Measurements from ENCODE around the gene PLCB1. TPM values are rescaled to one million over a fixed set of nuclear protein-coding genes. Genes with fewer than 3 reads are reported as not detected.

PLCB1 gene
- total RNA-seq, 2 experiments from 2014 or later = 3.1 to 3.6 TPM

DNA sequence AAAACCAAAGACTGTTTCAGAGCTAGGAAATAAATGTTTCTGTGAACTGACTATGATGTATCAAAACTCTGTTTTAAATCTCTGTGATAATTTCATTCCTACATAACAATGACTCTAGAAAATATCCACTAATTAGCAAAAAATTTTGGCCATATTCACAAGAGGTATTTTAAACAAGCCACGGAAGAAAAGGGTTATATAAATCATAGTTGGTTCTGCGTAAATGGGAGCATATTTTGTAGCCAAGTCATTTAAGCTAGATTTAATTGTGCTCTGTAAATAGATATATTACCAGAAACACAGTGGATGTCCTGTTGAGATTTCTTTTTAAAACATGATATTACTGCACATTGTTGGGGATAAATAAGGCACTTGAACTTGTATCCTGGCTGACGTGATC lies 520.3 kb downstream of the PLCB1 start:
- CTCF ChIA-PET = no interaction called here
- Mint-ChIP-seq H3K4me1 (ENCODE audit: low read depth) (peaks cover 4% of the 10 kb centered on the region), H3K27ac (no peak overlapping the region), H3K36me3 (ENCODE audit: low read depth) (no peaks in the 10 kb centered on the region), H3K27me3 (no peaks in the 10 kb centered on the region), H3K4me3 (no peak overlapping the region), H3K9me3 (no peaks in the 10 kb centered on the region)
- POLR2A ChIA-PET = no interaction called here
- DNase-seq (no peak), ATAC-seq (no peak)
- TF ChIP-seq, protein P1, sequence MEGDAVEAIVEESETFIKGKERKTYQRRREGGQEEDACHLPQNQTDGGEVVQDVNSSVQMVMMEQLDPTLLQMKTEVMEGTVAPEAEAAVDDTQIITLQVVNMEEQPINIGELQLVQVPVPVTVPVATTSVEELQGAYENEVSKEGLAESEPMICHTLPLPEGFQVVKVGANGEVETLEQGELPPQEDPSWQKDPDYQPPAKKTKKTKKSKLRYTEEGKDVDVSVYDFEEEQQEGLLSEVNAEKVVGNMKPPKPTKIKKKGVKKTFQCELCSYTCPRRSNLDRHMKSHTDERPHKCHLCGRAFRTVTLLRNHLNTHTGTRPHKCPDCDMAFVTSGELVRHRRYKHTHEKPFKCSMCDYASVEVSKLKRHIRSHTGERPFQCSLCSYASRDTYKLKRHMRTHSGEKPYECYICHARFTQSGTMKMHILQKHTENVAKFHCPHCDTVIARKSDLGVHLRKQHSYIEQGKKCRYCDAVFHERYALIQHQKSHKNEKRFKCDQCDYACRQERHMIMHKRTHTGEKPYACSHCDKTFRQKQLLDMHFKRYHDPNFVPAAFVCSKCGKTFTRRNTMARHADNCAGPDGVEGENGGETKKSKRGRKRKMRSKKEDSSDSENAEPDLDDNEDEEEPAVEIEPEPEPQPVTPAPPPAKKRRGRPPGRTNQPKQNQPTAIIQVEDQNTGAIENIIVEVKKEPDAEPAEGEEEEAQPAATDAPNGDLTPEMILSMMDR (IDR thresholded peaks at IDR 0.05) = no peak
- intact Hi-C loops (cut with micrococcal nuclease) = no loop called here

DNA sequence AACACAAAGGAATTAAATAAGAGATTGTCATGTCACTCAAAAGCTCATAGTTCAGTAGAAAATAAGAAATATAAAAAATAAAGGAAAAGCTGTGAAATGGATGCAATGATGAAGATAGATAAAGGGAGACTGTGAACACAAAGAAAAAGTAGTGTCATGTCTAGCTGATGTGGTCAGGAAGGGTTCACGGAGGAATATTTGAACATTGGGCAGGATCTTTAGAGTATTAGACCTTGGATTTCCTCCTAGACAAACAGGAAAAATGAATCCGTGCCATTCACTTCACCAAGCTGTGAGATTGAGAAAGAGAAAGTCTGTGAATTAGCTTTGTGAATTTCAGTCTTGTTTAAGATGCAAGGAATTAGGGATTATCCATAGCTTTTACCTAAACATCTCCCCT lies 522.4 kb downstream of the PLCB1 start:
- TF ChIP-seq, protein P1 (IDR thresholded peaks at IDR 0.05) = no peak
- Mint-ChIP-seq H3K4me3 (no peak overlapping the region), H3K27ac (no peak overlapping the region), H3K36me3 (ENCODE audit: low read depth) (no peaks in the 10 kb centered on the region), H3K27me3 (no peaks in the 10 kb centered on the region), H3K4me1 (ENCODE audit: low read depth) (no peaks in the 10 kb centered on the region), H3K9me3 (no peaks in the 10 kb centered on the region)
- no peak for ATAC-seq
- ChIA-PET POLR2A (no interaction called here), CTCF (interaction anchor here (1.3 to 1.6 kb wide), 2 partner anchors 68 to 611 kb away, joined by 4 read pairs; no protein-coding TSS in a partner anchor)
- no peak for DNase-seq
- intact Hi-C loops (cut with micrococcal nuclease) = no loop called here

DNA sequence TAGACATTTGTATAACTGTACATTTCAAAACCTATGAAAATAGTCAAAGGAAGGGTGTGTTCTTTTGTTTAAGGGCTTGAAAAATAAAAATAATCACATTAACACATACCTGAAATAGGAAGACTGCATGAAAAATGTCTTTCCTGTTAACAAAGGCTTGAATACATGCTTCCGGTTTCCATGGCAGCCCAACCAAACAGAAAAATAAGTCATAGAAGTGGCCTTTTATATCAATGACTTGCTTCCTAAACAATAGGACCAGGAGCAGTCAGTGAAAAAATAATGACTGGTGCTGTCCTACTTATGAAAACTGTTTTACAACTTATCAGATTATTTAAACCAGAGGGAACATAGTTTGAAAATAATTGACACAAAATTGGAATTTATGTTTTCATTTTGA lies 524.3 kb downstream of the PLCB1 start:
- H3K27ac Mint-ChIP-seq = no peak overlapping the region
- TF ChIP-seq, protein P1 (IDR thresholded peaks at IDR 0.05) = no peak
- CTCF ChIA-PET = no interaction called here
- no peaks in the 10 kb centered on the region for H3K27me3 Mint-ChIP-seq
- H3K36me3 Mint-ChIP-seq (ENCODE audit: low read depth) = no peaks in the 10 kb centered on the region
- H3K4me1 Mint-ChIP-seq (ENCODE audit: low read depth) = no peaks in the 10 kb centered on the region
- intact Hi-C loops (cut with micrococcal nuclease) = no loop called here
- POLR2A ChIA-PET = no interaction called here
- H3K4me3 Mint-ChIP-seq = no peak overlapping the region
- H3K9me3 Mint-ChIP-seq = no peaks in the 10 kb centered on the region
- DNase-seq = no peak
- no peak for ATAC-seq

DNA sequence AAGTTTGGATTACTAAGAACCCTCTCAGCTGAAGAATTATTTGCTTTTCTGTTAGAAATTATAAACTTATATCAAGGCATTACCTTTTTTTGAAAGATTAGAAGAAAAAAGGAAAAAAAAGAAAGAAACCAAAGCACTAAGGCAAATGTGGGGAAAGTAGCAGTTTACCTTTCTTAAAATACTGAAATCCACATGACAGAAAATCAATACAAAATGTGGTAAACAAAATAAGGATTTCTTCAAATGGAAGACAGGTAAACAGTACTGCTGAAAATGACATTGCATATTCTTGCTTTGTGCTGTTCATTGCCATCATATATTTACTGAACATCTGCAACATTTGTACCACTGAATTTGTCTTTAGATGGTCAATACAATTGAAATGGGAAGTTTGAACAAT lies 525.6 kb downstream of the PLCB1 start:
- intact Hi-C loops (cut with micrococcal nuclease) = no loop called here
- no peak for ATAC-seq
- H3K4me1 Mint-ChIP-seq (ENCODE audit: low read depth) = no peaks in the 10 kb centered on the region
- DNase-seq = no peak
- TF ChIP-seq, protein P1 (IDR thresholded peaks at IDR 0.05) = no peak
- no peaks in the 10 kb centered on the region for H3K27me3 Mint-ChIP-seq
- ChIA-PET POLR2A (no interaction called here), CTCF (no interaction called here)
- H3K9me3 Mint-ChIP-seq = no peaks in the 10 kb centered on the region
- no peak overlapping the region for H3K4me3 Mint-ChIP-seq
- no peak overlapping the region for H3K27ac Mint-ChIP-seq
- H3K36me3 Mint-ChIP-seq (ENCODE audit: low read depth) = no peaks in the 10 kb centered on the region

DNA sequence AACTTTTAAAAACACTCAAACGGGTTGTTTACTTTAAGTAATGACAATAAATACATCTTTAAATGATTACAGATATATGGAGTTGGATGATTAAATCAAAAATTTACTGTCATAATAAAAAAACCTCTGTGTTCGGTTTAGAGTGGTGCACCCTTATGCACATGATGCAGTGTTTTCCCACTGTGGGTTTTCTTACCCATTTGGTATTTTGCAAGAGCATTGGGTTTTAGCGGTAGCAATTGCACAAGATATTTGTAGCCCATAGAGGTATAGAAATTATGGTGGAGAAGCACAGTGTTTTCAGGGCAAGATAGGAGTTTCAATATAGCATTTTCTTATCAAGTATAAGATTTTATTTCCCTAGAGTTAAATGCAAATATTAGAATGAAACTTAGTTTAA lies 526.0 kb downstream of the PLCB1 start:
- intact Hi-C loops (cut with micrococcal nuclease) = no loop called here
- Mint-ChIP-seq H3K36me3 (ENCODE audit: low read depth) (no peaks in the 10 kb centered on the region), H3K4me3 (no peak overlapping the region), H3K4me1 (ENCODE audit: low read depth) (no peaks in the 10 kb centered on the region), H3K27me3 (no peaks in the 10 kb centered on the region), H3K27ac (no peak overlapping the region), H3K9me3 (no peaks in the 10 kb centered on the region)
- ChIA-PET CTCF (no interaction called here), POLR2A (no interaction called here)
- TF ChIP-seq, protein P1 (IDR thresholded peaks at IDR 0.05) = no peak
- DNase-seq (no peak), ATAC-seq (no peak)
